OCI-LY7 (cell line): Measurements from ENCODE around the gene ABCA13.

Experiments
- EZH2phosphoT487 ChIP-seq: fragments of 200-600 bp; sonication (generic); IDR thresholded peaks from 2 replicates; pipeline ENCODE4 v1.6.1; 2018; ENCODE audit warnings: low read depth, borderline replicate concordance, mild to moderate bottlenecking, mixed run types, antibody characterized with exemption, low read length, moderate library complexity, mixed read lengths
- TF ChIP-seq, protein P1 (sequence below): fragments of 200-600 bp; sonication (generic); conservative IDR thresholded peaks from 2 replicates; pipeline ENCODE4 v1.5.1; 2014; ENCODE audit warnings: mild to moderate bottlenecking, antibody characterized with exemption, low read length, moderate library complexity, mixed read lengths

- TF ChIP-seq, protein P1, sequence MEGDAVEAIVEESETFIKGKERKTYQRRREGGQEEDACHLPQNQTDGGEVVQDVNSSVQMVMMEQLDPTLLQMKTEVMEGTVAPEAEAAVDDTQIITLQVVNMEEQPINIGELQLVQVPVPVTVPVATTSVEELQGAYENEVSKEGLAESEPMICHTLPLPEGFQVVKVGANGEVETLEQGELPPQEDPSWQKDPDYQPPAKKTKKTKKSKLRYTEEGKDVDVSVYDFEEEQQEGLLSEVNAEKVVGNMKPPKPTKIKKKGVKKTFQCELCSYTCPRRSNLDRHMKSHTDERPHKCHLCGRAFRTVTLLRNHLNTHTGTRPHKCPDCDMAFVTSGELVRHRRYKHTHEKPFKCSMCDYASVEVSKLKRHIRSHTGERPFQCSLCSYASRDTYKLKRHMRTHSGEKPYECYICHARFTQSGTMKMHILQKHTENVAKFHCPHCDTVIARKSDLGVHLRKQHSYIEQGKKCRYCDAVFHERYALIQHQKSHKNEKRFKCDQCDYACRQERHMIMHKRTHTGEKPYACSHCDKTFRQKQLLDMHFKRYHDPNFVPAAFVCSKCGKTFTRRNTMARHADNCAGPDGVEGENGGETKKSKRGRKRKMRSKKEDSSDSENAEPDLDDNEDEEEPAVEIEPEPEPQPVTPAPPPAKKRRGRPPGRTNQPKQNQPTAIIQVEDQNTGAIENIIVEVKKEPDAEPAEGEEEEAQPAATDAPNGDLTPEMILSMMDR = no peak
- no peak for TF ChIP-seq EZH2phosphoT487
Measured at GRCh38 chr7:48148311-48148710, 22.9 kb upstream of the ABCA13 start.
